NCI-H1417 treated with DMSO at 0.1 percent for 48 hours (cell line): Measurements from ENCODE around the gene LEO1.

Experiments used
- DNase-seq: peaks from one replicate; lab custom pipeline; 2025; lab: John Stamatoyannopoulos, UW

The LEO1 gene

DNA sequence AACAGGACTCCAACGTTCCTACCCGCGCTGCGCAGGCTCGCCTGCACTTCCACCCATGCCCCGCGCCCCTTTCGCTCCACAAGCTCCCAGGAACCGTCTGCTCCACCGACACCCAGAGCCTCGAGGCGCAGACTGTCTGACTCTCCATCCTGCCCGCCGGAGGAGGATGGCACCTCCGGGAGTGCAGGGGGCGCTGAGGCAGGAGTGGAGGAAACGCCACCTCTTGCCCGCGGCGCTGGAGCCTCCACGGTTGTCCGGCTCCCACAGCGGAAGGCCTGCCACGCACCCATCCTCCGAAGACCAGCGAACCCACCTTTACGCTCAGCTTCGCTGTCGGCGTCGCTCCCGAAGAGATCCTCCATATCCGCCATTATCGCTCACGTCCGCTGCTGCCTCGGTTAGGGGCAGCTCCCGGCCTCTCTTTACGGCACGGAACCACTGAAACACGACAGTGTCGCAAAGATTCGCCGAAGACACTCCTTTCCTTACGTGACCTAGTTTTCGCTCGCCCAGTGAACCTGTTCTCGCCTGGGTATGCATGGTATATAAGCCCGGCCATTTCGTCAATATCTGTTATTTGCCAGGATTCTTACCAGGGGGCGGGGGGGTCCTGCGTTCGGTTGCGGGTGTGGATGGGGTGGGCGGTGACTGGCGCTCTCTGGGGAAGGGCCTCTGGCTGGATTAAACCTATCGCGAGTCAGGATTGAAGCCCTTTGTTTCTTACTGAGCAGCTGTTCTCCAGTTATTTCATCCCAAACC lies at the start of gene LEO1:
Gene LEO1, minus strand, starts transcription at position 404 of the 759 bp plus-strand sequence. Its CDS starts 33 bp downstream, at position 371.
- peak; percentile 73 for DNase-seq

DNA sequence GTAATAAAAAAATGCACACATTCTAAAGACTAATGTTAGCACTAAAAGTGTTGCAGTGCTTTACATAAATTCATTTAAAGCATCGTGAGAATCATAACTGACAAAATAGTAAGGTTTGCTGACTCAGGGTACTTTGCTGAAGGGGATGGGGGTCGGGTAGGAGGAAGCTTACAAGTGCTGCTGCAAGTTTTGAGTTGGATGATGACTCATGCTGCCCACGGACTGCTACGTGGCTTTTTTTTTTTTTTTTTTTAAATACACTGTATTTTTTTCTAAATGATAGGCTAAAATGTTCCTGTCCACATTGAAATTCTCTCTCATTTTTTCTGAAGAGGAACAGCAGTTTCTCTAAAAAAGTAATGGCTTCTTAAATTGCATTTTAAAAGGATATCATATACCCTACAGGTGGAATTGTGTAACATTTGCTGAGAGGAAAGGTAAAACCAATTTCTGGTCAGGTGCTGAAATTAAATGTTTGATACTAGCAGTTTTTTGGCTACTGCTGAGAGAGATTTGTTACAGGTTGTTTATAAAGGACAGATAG lies 49.6 kb upstream of the LEO1 start:
- no peak for DNase-seq

DNA sequence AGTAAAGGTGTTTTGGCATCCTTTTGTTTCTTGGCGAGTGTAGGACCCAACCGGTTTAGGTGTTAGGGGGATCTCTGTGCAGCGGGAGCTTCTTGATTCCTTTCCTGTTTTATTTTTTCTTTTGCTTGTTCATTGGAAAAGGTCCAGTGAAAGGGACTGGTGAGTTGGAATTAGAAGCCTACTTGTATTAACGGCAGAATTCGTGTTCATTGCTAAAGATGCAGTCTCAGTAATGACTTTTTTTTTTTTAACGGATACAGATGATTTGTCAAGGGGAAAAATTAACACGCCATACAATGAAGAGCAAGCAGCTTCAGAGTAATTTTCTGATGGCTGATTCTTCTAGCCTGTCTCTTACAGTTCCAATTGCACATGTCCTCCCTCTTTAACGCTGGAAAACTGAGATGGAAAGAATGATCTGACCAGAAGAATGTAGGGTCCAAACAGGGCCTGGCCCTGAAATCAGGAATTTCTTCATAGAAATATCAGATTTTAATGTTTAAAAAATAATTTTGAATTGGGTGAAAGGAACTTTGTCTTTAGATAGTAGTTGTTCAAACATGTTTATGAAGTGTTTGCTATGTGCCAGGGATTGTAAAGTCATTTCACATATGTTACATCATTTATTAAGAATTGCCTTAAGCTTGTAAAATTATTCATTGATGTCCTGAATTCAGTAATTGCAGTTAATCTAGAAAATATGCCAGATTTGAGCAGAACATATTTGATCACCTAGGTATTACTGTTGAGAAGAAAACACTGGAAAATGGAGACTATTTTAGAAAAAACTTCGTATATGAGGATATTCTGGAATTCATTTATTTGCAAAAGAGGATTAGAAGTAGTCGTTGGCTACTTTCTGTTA lies 48.9 kb upstream of the LEO1 start:
- no peak for DNase-seq

DNA sequence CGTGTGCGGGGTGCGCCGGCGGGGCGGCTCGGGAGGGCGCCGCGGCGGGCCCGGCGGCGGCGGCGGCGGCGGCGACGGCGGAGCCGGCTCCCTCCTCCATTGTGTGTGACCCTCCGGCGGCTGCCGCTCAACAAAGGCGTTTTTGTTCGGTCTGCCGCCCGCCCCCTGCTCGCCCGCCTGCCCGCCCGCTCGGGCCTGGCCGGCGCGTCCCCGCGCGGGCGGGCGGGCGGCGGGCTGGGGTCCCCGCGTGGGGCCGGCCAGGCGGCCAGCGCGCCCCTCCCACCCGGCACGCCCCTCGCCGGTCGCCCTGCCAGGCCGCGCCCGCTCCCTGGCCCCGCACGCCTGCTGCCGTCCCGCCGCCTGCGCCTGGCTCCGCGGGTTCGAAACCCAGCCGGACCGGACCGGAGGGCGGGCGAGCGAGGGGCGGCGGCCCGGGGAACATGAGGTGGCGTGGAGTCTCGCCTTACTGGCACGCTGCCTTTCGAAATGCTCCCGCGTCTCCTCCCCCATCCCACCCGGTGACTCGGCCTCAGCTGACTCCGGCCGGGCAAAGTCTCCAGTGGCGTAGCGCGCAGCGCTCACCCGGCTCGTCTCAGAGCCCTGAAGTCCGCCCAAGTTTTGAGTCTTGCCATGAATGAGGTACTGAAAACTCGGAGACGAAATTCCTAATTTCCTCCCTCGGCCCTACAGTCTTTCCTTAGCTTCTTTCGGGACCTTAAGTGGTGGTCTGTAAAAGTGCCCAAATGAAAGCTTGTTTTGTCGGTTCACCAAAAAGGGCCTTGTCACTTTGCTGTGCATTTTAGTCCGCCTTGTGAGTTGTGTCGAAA lies 48.0 kb upstream of the LEO1 start:
- no peak for DNase-seq

DNA sequence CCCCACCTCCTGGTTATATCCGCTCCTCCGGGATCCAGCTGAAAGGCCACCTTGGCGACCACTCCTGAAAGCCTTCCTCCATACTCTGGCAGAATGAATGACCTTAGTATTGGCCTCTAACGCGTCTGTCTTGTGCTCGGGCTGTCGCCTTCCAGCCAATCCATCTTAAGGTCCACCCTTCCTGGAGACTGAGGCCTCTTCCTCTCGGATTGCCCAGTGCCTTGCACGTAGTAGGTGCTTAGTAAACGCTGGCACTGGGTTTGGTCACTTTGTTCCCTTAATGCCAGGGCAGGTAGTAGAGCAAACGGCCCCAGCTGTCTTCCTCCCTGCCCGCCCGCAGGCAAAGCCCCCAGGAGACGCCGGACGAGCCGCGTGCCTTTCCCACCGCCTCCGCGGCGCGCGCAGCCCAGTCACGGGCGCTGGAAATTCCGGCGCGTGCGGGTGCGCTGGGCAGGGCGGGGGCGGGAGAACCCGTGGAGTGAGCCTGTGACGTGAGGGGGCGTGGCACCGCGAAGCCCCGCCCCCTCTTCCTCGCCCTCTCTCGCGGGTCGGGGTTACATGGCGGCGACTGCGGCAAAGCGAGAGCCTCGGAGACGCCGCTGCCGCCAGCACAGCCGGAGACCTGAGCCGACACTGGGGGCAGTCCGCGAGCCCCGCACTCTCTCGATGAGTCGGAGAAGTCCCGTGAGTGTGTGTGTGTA lies 47.3 kb upstream of the LEO1 start, which contains the start of gene MAPK6:
Gene MAPK6, plus strand, starts transcription at position 527 of the 701 bp plus-strand sequence. CDS start 27,242 bp downstream, outside the sequence.
- DNase-seq: no peak

DNA sequence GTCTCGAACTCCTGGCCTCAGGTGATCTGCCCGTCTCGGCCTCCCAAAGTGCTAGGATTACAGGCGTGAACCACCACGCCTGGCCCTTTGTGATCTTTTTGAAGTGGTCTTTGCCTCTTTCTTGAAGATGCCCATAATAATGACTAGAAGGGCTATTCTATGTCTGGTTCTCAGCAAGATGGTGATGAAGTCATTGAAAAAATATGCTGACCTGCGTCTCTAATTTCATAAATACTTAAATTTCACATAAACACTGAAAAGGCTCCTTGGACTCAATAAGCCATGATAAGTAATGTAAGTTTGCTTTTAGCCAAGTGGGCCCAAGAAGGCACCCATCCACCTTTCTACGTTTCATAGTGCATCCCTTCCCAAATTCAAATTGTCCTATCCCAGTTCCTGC lies 46.7 kb upstream of the LEO1 start:
- DNase-seq: no peak

DNA sequence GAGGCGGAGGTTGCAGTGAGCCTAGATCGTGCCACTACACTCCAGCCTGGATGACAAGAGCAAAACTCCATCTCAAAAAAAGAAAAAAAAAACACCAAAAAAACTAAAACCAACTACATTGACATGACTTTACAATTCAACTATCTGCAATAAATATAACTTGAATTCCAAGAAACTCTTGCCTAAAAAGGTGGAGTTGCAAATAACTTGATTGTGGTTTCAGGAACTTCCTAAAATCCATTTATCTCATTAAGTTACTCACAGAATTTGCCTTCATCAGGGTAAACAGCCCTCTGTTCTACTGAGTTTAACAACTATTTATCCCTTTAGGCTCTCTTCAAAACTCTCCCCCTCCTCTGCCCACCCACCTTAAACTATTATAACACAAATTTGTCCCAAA lies 44.7 kb upstream of the LEO1 start:
- DNase-seq: no peak

DNA sequence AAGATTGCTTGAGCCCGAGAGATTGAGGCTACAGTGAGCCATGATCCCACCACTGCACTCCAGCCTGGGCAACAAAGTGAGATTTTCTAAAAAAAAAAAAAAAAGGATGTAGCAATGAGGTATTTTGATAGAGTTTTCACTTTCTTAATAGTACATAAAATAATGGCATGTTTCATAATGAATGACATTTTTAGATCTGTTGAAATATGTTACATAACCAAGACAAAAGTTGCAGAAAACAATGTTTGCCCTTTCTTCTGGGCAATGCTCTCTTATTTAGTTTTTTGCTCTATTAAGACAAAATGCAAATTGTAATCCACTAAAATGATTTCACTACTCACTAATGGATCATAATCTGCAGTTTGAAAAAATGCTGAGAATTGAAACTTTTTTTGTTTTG lies 43.0 kb upstream of the LEO1 start:
- no peak for DNase-seq

DNA sequence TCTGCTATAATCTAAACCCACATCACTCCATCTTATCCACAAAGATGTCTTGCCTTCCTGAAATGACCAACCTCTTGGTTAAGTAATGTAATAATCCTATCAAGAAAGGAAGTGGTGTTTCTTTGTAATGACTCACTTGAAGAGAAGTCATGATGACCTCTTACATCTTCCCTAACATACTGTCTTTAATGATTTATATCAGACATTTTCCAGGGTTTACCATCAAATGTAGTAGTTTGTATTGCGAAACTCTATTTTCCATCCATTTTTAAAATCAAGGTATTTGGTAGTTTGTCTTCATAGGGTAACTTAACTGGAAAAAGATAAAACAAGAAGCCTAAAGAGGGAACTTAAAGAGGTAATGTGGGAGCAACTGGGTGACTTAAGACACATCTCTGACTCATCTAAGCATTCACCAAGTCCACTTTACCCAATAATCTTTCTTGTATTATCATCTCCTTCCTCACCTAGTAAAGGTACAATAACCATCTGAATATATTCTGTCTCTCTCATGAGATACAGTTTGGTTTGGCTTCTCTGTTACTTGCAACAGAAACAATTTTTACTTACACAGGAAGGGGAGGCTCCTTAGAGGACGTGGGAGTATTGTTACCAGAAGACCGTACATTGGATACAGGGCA lies 41.7 kb upstream of the LEO1 start:
- DNase-seq: no peak

DNA sequence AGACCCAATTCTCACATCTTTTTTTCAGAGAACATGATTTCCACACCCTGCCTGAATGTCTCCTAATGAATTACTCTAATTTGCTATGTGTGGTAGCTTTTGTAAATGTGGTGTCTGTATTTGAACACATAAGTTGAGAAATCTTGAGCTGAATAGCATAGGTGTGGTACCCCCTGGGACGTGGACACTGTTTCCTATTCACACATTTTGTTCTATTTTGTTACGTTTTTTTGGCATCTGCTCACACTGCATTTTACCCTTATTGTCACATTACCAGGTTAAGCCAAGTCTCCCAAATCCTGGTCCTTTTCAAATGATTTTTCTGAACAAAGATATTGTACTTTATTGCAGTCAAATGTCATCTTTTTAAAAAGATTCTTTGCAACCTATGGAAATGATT lies 40.6 kb upstream of the LEO1 start:
- DNase-seq: no peak

DNA sequence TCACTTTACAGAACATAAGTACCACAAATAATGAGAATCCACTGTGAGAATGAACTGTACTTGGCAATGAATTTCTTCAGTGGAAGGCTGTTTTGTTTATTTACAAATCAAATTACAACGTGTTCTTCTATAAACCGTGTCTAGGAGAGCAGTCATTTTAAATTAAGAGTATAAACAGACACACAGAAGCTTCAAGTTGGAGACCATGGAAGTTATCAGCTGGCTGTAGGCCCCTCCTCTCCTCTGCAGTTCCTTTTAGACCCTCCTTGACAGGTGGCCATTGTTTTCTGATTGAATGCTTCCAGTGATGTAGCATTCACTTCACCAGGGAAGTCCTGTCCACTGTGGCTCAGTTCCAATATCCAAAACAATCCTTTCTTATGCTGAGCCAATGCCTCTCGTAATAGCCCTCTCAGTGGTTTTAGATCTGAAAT lies 40.1 kb upstream of the LEO1 start:
- DNase-seq: no peak

DNA sequence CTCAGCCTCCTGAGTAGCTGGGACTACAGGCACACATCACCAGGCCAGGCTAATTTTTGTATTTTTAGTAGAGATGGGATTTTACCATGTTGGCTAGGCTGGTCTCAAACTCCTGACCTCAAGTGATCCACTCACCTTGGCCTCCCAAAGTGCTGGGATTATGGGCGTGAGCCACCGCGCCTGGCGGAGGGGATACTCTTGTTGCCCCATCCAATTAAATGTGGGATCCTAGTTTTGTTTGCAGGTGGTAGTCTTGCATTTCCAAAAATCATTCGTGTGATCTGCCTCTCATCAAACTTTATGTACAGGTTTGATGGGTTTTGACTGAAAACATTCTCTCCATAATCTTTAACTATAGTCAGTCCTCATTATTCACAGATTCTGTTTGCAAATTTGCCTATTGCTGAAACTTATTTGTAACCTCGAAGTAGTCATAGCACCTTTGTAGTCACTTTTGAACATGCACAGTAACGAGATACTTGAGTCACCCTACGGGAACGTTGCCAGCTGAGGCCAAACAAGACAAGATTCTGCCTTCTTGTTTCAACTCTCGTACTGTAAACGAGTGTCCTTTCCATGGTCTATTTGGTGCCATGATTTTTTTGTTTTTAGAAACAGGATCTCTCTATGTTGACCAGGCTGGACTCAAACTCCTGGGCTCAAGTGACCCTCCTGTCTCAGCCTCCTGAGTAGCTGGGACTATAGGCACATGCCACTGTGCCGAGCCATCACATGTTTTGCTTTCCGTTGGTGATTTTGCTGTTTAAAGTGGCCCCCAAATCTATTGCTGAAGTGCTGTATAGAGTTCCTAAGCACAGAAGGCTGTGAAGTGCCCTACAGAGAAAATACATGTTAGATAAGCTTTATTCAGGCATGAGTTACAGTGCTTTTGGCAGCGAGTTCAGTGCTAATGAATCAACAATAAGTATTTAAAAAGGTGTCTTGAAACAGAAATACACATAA lies 39.3 kb upstream of the LEO1 start:
- DNase-seq: no peak

DNA sequence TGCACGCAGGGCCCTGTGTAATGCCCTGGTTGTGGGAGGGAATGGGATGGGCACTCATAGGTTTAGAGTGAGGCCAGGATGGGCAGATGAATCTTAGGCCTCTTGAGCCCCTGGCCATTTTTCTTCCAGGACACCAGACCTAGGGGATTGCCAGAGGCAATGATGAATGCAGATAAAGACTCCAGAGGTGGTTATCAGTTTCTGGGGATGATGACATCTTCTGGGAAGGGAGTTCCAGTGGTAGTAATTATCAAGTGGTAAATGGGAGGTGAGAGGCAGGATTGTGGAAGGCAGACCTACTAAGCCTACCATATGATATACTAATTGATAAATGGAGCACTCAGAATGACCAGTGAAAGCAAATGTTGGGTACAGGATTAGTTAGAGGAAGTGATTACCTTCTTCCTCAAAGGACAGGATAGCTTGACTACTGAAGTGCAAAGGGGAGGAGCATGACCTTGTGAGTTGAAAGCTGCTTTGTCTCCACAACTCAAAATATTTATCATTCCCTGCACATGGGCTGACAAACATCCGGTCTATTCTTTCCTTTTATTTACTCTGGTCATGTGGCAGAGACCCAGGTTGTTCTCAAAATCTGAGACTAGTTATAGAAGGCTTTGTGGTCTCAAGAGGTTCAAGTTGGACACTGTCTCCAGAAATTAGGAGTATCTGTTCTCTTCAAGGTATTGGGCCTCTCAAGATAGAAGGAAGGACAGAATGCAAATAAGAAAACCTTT lies 37.3 kb upstream of the LEO1 start:
- DNase-seq: no peak

DNA sequence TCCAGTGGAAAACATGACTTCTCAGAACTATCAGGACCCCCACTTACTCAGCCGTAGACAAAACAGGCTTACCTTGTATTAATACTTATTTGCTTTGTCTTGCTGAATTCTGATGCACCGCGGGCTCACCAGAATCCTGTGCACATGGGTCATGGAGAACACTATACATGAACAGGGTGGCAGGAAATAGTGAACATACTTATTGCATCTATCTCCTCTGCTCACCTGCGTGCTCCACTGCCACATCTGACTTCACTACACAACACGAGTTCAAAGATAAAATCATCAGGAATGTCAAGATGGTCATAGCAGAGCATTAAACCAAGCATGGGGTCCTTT lies 36.8 kb upstream of the LEO1 start:
- DNase-seq: no peak

DNA sequence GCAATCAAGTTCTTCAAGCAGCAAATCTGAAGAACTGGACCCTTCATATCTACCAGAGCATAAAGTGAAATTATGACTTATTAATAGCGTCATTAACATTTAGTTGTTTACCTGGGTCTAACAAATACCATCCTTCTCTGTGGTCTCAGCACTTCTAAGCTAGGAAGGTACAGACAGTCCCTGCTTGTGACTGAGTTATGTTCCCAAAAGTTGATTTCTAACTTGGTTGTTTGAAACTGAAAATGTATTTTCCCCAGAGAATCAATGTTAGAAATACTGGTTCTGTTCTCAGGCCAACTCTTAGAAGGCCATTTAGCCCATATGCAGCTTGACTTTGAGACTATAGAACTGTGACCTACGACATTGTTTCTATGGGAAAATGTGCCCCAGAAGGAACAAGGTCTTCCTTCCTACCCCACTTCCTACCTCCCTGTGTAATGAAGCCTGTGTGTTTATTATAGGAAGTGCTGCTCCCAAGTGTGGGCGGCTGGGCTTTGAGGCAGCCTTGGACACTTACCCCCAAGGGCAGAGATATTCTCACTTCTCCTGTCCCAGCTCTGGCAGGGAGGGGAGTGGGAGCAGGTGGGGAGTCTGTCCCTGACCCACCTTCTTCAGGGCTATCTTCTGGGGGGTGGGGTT lies 35.2 kb upstream of the LEO1 start:
- no peak for DNase-seq

DNA sequence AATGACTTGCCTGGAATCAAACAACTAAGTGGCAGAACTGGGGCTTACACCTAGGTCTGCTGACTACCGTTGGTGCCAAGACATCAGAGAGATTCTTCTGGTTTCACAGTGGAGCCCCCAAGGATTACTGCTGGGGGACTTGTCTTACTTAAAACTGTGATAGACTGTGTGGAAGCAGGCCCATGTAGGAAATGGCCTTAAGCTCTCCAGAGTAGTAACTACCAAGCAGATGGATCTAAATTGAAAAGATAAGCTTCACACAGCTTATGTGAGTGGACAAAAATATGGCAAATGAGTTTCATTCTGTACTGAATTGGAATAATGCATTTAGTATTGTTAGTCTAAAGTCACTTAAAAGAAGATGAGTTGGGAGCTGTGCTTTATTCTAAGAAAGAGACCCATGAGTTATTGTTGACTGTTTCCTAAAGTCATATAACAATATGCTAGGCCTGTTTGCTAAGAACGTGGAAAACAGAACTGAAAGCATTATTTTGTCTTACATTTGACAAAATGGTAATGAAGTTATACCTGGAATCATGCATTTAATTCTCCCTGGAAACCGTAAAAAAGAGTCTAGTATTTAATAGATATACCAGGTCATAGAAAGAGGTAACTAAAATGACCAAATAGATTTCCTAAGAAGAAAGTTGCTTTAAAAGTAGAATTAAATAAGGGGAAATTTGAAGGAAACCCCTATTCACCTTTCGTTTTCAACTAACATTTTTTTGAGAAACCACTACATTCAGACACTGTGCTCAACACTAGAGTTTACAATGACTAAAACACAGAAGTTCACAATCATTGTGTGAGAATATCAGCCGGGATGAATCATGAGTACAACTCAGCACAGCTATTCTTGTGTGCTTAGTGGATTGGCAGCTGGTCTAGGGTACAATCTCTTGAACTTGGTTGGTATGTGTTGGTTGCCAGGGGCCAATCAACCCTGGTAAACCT lies 34.4 kb upstream of the LEO1 start:
- DNase-seq: no peak

DNA sequence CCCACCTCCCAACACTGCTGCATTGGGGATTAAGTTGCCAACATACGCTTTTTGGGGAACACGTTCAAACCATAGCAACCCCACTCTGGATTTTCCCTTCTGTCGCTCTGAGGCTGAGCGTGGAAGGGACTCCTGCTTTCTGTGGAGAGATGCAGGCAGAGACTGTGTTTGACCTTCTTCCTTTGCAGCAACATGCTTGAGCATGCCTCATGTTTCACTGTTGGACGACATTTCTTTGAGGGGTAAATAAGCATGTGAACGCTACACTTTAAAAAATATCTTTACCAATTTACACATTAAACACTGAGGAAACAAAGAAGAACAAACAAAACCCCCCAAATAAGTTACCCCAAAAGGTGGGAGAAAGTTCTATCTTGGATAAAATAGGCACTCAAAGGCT lies 33.2 kb upstream of the LEO1 start:
- no peak for DNase-seq
